Adrenal gland (tissue), 5 donors: ENCODE results near the gene EFHC1.

Experiments
- POLR2A ChIP-seq, 2 donors: fragments of 450-650 bp; IDR thresholded peaks; one replicate each; pipeline ENCODE4 v1.6.1; 2017; ENCODE audit warnings: antibody characterized with exemption in 2 of 2, mild to moderate bottlenecking in 2 of 2, moderate library complexity in 1 of 2
- TF ChIP-seq, protein P1 (sequence below), 6 experiments: fragments of 450-650 bp in 4 of 6; fragments of 200-600 bp in 2 of 6; sonication (generic) in 1 of 6; IDR thresholded peaks; 1 replicate in 5 of 6; 2 replicates in 1 of 6; pipeline versions ENCODE4 v1.5.1 to v1.8.0; 2016 to 2021; ENCODE audit warnings: antibody characterized with exemption in 6 of 6, mild to moderate bottlenecking in 2 of 6, moderate library complexity in 1 of 6
- donor health status: DM: no; HTN: no; CAD: no.

DNA sequence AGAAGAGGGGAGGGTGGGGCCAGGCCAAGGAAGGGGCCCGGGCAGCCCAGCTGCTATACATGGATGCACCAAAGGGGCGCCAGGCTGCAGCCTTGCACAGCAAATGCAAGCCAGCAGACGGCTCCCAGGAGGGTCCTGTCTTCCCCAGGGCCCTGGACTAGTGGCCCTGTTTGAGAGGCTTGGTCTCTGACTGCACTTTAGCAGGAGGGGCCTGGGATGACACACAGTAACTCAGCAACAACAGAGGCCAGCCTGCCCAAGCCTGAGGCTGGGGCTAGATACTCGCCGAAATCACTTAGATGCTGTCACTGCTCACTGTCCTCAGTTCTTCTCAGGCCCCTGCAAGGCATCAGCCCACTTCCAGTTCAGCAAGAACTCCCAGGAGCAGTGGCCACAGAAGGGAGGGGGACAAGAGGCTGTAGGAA is 83.2 kb downstream of the EFHC1 start:
- TF ChIP-seq, protein P1, sequence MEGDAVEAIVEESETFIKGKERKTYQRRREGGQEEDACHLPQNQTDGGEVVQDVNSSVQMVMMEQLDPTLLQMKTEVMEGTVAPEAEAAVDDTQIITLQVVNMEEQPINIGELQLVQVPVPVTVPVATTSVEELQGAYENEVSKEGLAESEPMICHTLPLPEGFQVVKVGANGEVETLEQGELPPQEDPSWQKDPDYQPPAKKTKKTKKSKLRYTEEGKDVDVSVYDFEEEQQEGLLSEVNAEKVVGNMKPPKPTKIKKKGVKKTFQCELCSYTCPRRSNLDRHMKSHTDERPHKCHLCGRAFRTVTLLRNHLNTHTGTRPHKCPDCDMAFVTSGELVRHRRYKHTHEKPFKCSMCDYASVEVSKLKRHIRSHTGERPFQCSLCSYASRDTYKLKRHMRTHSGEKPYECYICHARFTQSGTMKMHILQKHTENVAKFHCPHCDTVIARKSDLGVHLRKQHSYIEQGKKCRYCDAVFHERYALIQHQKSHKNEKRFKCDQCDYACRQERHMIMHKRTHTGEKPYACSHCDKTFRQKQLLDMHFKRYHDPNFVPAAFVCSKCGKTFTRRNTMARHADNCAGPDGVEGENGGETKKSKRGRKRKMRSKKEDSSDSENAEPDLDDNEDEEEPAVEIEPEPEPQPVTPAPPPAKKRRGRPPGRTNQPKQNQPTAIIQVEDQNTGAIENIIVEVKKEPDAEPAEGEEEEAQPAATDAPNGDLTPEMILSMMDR (IDR thresholded peaks at IDR 0.05): no peak
- no peak for TF ChIP-seq POLR2A (IDR thresholded peaks at IDR 0.05)
